ENCODE measurements around the gene HARS2.
"Not testable (repeated sequence)": the region's sequence is repeated elsewhere in the genome, so short reads cannot be mapped to it uniquely, and the experiment has no call there.

Gene HARS2

DNA sequence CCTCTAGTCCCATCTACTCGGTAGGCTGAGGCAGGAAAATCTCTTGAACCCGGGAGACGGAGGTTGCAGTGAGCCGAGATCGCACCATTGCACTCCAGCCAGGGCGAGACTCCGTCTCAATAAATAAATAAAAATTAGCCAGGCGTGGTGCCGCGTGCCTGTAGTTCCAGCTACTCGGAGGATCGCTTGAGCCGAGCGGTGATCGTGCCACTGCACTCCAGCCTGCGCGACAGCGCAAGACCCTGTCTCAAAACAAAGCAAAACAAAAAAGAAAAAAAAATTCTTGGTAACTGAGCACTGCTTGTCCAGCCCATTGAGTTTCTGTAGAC, 27.3 kb upstream of the HARS2 start:
- DNase-seq (ENCODE audit: low spot score): no peak
- CTCF ChIA-PET: interaction anchor here (0.7 to 1.0 kb wide), 2 partner anchors 21 to 106 kb away, joined by 3 to 4 read pairs; no protein-coding TSS in a partner anchor
- POLR2A ChIA-PET (ENCODE audit: low non-redundant PET): interaction anchor here (0.5 to 2.5 kb wide), 2 partner anchors 17 to 117 kb away, joined by 4 to 14 read pairs; partner anchors contain the start of genes IK and NDUFA2
- TF ChIP-seq, protein P1, sequence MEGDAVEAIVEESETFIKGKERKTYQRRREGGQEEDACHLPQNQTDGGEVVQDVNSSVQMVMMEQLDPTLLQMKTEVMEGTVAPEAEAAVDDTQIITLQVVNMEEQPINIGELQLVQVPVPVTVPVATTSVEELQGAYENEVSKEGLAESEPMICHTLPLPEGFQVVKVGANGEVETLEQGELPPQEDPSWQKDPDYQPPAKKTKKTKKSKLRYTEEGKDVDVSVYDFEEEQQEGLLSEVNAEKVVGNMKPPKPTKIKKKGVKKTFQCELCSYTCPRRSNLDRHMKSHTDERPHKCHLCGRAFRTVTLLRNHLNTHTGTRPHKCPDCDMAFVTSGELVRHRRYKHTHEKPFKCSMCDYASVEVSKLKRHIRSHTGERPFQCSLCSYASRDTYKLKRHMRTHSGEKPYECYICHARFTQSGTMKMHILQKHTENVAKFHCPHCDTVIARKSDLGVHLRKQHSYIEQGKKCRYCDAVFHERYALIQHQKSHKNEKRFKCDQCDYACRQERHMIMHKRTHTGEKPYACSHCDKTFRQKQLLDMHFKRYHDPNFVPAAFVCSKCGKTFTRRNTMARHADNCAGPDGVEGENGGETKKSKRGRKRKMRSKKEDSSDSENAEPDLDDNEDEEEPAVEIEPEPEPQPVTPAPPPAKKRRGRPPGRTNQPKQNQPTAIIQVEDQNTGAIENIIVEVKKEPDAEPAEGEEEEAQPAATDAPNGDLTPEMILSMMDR (conservative IDR thresholded peaks at IDR 0.05; ENCODE audit: low read depth): no peak
- H3K27ac ChIP-seq: peak overlapping the region; percentile 94

DNA sequence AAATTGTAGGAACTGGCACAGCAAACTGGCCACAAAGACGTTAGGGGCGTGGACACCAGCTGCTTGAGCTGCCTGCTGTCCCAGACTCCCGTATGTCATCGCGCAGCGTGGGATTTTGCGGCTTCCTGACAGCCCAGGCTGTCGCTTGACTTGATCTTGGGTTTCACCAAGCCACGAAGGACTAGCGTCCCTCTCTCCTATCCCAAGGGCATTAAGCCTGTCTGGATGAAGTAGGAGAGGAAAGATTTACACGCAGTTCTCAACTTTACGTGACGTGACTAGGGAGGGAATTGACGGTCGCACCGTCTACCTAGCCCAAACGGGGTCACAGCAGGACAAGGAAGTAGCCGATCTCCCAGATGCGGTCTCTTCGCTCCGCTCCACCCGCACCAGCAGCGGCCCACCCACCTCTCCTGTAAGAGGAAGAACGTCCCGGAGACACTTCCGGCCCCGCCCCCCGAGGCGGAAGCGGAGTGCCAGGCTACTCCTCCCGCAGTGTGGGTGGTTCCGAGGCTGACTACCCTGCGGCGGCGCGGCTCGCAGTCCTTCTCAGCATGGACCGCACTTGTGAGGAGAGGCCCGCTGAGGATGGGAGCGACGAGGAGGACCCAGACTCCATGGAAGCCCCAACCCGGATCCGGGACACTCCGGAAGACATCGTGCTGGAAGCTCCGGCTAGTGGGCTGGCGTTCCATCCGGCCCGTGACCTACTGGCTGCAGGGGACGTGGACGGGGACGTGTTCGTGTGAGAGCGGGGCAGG, 26.7 kb upstream of the HARS2 start, which contains the start of gene WDR55:
Gene WDR55, plus strand, starts transcription at position 546 of the 761 bp plus-strand sequence. Its CDS starts 9 bp downstream, at position 555.
- CTCF ChIA-PET: interaction anchor here (0.6 to 1.0 kb wide), 3 partner anchors 22 to 1357 kb away, joined by 3 to 6 read pairs (median 4); no protein-coding TSS in a partner anchor
- peak; percentile 99 for DNase-seq (ENCODE audit: low spot score)
- TF ChIP-seq, protein P1 (conservative IDR thresholded peaks at IDR 0.05; ENCODE audit: low read depth): no peak
- POLR2A ChIA-PET (ENCODE audit: low non-redundant PET): interaction anchor here (0.5 to 2.5 kb wide), 3 partner anchors 18 to 225 kb away, joined by 4 to 14 read pairs (median 6); partner anchors contain the start of genes IK and NDUFA2
- H3K27ac ChIP-seq: peak within 1 kb of the TSS; percentile 94

- DNase-seq (ENCODE audit: low spot score); CTCF ChIA-PET; POLR2A ChIA-PET (ENCODE audit: low non-redundant PET): not testable (repeated sequence)
- peak overlapping the region; percentile 29; the same call in 1 of the 2 replicates for H3K27ac ChIP-seq
These were observed 20.2 kb upstream of the HARS2 start for GRCh38 chr5:140671035-140671434.

GRCh38 chr5:140671472-140672125, 19.7 kb upstream of the HARS2 start:
- CTCF ChIA-PET: interaction anchor here (0.6 kb wide), 1 partner anchor 357 kb away, joined by 6 read pairs; no protein-coding TSS in a partner anchor
- TF ChIP-seq, protein P1 (conservative IDR thresholded peaks at IDR 0.05; ENCODE audit: low read depth): no peak
- POLR2A ChIA-PET (ENCODE audit: low non-redundant PET): no interaction called here
- H3K27ac ChIP-seq: peak overlapping the region; percentile 29; the same call in 1 of the 2 replicates
- DNase-seq (ENCODE audit: low spot score): no peak

DNA sequence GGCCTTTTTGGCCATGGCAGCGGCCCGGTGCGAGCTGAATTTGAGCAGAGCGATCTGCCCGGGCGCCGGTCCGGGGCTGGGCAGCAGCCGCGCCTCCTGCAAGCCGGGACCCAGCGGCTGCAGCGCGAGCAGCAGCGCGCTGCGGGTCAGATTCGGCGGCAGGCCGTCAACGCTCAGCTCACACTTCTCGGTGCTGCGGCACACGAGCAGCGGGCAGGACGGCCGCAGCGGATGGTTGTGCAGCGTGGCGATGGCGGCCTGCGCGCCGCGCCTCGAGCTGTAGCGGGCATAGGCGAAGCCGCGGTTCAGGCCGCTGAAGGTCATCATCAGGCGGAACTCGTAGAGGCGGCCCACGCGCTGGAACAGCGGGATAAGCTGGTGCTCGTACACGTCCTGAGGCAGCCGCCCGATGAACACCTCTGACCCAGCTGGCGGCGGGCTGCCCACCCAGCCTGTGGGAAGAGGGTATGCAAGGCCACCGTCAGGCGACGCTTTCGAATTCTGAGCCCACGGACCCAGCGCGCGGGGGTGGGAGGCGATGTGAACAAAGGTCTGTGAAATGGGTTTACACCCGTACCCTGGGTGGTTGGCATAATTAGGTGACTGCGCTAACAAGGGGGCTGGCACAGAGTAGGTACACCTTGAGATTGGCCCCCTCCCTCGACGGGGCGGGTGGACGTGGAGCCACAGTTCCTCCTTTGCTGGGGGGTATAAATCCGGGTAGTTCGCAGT, 18.6 kb upstream of the HARS2 start:
- TF ChIP-seq, protein P1 (conservative IDR thresholded peaks at IDR 0.05; ENCODE audit: low read depth): no peak
- no peak for DNase-seq (ENCODE audit: low spot score)
- ChIA-PET POLR2A (ENCODE audit: low non-redundant PET) (interaction anchor here (0.6 kb wide), 1 partner anchor 107 kb away, joined by 3 read pairs; no protein-coding TSS in a partner anchor), CTCF (interaction anchor here (0.6 kb wide), 2 partner anchors 25 to 358 kb away, joined by 5 to 6 read pairs; partner anchors contain the start of genes IK and NDUFA2)
- no peak overlapping the region for H3K27ac ChIP-seq

- TF ChIP-seq, protein P1 (conservative IDR thresholded peaks at IDR 0.05; ENCODE audit: low read depth): no peak
- H3K27ac ChIP-seq: peak within 1 kb of the TSS; percentile 18; the same call in 1 of the 2 replicates
- CTCF ChIA-PET: interaction anchor here (0.6 kb wide), 1 partner anchor 26 kb away, joined by 5 read pairs; the partner anchor contains the start of genes IK and NDUFA2
- POLR2A ChIA-PET (ENCODE audit: low non-redundant PET): interaction anchor here (0.6 kb wide), 1 partner anchor 108 kb away, joined by 3 read pairs; no protein-coding TSS in a partner anchor
- DNase-seq (ENCODE audit: low spot score): no peak
These were observed 17.9 kb upstream of the HARS2 start, which contains the start of gene DND1 for GRCh38 chr5:140673187-140673976. DND1 (minus strand) TSS chr5:140673576; CDS start chr5:140673542, 34 bp downstream.

Data from RWPE1 (cell line).